Stimulated activated CD8-positive, alpha-beta memory T cell treated with anti-CD3 and anti-CD28 coated beads, Interleukin-12 subunit alpha, Interleukin-12 subunit beta, amount 100 ng/mL, for 4 hours (primary cell): ENCODE results near the gene AHSP.
"Not testable (repeated sequence)": the region's sequence is repeated elsewhere in the genome, so short reads cannot be mapped to it uniquely, and the experiment has no call there.

Source experiments
- DNase-seq: peaks from one replicate; pipeline ENCODE4 v3.0.0-alpha.2; 2020; ENCODE audit warnings: low read depth

The AHSP gene

GRCh38 chr16:31501226-31501965 is 26.3 kb upstream of the AHSP start:
- DNase-seq, result no peak

- no peak for DNase-seq
These were observed 25.7 kb upstream of the AHSP start for GRCh38 chr16:31501966-31502348.

DNA sequence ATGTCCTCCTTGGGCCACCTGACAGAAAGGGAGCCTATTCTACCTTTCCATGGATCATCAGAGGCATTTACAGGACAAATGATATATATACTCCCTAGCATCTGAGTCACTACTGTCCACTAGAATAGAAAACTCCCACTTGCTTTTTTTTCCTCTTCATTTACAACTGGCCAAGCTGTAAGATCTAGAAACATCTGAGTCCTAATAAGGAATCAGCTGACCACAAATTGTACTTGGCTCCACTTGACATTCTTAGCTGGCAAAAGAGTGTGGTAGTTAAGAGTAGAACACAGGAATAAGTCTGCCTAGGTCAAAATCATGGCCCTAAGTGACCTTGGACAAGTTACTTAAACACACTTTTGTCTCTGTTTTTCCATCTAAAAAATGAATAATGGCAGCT is 24.7 kb upstream of the AHSP start:
- DNase-seq, result no peak

DNA sequence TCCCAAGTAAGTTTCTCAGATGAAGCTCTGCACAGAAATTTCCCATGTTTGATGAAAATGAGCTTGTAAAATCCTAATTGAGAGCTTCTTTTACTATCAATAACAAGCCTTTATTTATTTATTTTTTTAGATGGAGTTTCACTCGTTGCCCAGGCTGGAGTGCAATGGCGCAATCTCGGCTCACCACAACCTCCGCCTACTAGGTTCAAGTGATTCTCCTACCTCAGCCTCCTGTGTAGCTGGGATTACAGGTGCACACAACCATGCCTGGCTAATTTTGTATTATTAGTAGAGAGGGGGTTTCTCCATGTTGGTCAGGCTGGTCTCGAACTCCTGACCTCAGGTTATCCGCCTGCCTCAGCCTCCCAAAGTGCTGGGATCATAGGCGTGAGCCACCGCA is 24.1 kb upstream of the AHSP start:
- not testable (repeated sequence) for DNase-seq

DNA sequence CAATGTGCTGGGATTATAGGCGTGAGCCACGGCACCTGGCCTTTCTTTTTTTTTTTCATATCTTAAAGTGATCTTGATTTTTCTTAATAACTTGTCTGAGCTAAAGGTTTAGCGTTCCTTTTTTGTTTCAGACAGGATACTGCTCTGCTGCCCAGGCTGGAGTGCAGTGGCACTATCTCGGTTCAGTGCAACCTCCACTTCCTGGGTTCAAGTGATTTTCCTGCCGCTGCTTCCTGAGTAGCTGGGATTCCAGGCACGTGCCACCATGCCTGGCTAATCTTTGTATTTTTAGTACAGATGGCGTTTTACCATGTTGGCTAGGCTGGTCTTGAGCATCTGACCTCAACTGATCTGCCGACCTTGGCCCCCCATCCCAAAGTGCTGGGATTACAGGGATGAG is 23.5 kb upstream of the AHSP start:
- no peak for DNase-seq

GRCh38 chr16:31505483-31505882 is 22.2 kb upstream of the AHSP start:
- no peak for DNase-seq

- DNase-seq, result no peak
These were observed 20.1 kb upstream of the AHSP start for GRCh38 chr16:31507617-31507928.

DNA sequence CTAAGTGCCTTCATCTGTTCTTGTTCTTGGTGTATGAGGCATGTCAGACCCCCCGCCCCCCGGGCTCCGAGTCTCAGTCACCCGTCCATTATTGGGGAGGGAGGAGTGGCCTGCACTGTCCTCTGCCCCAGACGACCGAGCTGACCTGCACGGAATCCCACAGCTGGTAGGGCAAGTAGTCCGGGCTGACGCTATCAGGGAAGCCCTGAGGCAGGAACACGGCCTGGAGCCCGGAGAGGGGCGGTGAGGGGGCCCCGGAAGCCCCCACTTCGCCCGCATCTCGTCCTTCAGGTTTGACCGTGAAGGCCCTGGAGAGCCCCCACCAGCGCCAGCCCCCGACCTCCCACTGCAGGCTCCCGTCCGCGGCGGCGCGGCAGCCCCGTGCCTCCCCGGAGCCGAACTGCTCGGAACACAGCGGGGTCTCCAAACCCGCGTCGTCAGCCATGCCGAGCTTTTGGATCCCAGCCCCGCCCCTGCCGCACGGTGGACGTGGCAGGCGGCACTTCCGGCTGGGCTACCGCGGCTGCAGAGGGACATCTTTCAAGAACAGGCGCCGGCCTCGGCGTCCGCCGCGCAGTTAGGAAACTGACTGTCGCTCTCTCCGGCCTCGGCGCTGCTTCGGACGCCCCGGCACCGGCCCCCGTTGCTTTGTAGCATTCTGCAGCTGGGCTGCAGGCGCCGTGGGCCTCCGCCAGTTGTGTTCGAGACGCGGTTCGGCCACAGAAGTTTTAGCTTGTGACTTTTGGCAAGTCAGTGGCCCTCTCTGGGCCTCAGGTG is 19.6 kb upstream of the AHSP start, which contains the start of gene RUSF1:
Gene RUSF1, minus strand, starts transcription at position 463 of the 777 bp plus-strand sequence. Its CDS starts 18 bp downstream, at position 445.
- peak; percentile 71 for DNase-seq

GRCh38 chr16:31508706-31509195 is 18.9 kb upstream of the AHSP start:
- DNase-seq, result no peak

DNA sequence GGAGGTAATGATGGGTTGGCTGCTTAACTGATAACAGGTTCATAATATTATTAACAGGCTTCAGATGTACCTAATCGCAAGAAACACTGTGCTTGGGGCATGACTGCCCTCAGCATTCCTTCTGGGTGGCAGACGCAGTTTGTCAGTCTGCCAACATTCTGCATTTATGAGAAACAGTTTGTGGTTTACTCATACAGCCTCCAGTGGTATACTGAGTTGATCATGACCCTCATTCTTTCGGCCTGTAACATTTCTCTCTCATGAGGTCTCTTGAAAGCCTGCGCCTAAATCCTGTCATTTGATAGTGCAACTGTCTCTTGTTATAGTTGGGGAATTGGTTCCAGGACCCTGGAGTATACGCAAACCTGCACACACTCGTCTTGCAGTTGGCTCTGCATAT is 14.6 kb upstream of the AHSP start:
- no peak for DNase-seq

DNA sequence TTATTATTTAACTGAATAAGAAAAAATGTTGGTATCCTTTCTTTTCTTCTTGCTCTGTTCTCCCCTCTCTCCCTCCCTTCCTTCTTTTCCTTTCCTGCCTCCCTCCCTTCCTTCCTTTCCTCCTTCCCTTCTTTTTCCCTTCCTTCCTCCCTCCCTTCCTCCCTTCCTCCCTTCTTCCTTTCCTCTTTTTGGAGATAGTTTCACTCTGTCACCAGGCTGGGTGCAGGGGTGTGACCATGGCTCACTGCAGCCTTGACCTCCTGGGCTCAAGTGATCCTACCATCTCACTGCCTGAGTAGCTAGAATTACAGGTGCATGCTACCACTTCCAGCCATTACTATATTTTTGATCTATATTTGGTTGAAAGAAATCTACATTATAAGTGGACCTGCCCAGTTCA is 13.8 kb upstream of the AHSP start:
- no peak for DNase-seq

DNA sequence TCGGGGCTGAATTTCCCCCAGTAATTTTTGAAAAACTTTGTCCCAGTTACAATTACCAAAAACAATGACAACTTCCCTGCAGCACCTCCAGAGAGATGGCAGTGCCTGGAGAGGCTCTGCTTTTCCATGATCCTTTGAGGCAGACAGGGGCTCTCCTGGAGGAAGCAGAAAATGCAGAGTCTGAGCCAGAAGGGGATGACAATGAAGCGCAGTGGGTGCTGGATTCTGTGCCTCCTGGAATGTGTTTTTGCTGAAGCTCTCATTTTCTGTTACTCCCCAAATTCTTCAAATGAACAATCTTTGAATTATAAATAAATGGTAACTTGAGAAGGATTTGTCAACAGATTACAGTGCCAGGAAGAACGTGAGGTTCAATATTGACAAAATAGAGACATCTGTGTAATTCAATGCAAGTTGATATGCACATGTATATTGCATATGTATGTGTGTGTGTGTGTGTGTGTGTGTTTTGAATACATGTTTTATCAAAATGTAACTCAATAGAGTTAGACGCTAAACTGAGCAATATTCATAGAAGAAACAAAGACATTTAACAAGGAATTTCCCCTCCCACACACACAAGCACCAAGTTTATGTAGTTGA is 9.8 kb upstream of the AHSP start:
- DNase-seq, result no peak

DNA sequence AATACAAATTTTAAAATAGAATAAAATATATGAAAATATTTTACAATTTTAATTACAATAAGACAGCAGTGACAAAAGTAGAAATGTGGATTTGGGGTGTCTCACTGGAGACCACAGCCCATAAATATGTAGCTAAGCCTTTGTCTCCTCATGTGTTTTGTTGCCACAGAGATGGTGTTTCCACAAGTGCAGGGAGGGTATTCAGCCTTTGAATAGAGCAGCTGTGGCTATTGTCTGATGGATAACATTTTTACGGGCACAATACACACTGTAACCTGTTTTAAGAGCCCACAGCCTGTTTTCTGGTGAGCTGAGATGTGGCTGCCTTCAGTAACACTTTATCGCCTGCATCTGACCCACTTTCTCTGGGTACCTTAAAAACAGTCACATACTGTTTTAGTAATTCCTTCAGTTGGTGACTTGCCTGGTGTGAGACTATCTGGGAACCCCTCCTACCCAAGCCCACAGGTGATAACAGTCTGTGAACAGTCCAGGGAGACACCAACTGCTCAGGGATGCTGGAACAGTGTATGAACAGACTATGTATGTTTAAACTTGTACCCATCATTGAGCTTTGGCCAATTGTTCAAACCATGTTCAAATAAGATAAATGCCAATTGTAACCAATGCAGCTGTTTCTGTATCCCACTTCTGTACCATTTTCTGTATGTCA is 7.8 kb upstream of the AHSP start:
- DNase-seq, result no peak

DNA sequence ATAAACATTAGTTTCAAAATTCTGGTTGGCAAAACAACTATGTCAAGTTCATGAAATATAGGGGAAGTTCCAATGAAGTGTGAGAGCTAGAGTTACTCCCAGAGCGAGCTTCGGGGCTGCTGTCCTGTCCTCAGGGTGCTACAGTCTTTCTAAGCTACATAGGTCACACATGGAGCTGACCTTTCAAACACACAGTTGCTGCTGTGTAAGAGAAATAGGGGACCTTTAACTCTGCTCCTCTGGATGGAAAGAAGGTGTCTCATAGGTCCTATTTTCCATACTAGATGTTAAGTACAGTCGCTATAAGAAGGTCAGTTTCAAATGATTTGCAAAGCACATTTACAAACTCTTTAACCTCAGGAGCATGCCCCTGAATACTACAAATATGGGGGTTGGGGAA is 6.3 kb upstream of the AHSP start:
- no peak for DNase-seq

DNA sequence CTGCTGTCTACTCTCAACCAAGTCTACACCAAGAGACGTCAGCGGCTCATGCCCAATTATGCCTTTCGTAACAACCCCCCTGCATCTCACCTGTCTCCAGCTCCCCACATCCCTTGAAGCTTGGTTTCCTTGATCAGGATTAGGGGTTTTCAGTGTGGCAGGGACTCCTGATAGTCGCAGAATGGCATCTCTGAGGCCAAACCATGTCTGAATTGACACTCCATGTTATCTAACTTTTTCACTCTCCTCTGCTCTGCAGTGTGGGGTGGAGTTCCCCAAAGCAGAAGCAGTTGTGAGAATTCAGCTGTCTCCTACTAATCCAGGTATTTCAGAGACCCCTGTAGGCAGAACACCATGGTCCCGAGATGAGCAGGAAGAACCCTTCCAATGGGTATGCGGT is 5.6 kb upstream of the AHSP start:
- DNase-seq, result no peak

- not testable (repeated sequence) for DNase-seq
These were observed 3.9 kb upstream of the AHSP start for GRCh38 chr16:31523768-31524167.

GRCh38 chr16:31525113-31525512 is 2.6 kb upstream of the AHSP start:
- no peak for DNase-seq

GRCh38 chr16:31528523-31529107 is 915 bp downstream of the AHSP start:
- no peak for DNase-seq

- DNase-seq, result no peak
These were observed 1.6 kb downstream of the AHSP start for GRCh38 chr16:31529108-31529936.

GRCh38 chr16:31529937-31530312 is 2.2 kb downstream of the AHSP start:
- no peak for DNase-seq

- no peak for DNase-seq
These were observed 2.7 kb downstream of the AHSP start for GRCh38 chr16:31530405-31530804.
